CD4-positive, alpha-beta T cell (primary cell): ENCODE measurements around the gene METTL25. TPM values are rescaled to one million over a fixed set of nuclear protein-coding genes. Genes with fewer than 3 reads are reported as not detected.
A peak's percentile ranks its signal among the peaks of the same experiment; 100 is the strongest.

Source experiments
- ATAC-seq: fragments of 200-7000 bp; cut with Tn5 transposase; one replicate; pipeline ENCODE4 v1.10.0; 2022; ENCODE audit warnings: mild to moderate bottlenecking; ENCODE audit not compliant: poor library complexity
- CTCF ChIA-PET: fragments of 350-600 bp; sonication (Branson Sonifier 250); formaldehyde crosslinking; loops from one replicate; lab custom pipeline; 2021; ENCODE audit warnings: antibody characterized with exemption, inconsistent platforms; lab: Charles Lee
- POLR2A ChIA-PET: fragments of 350-600 bp; sonication (Branson Sonifier 250); formaldehyde crosslinking; loops from one replicate; lab custom pipeline; 2021; ENCODE audit warnings: antibody characterized with exemption, inconsistent platforms; lab: Charles Lee
- DNase-seq, 14 experiments: peaks; one replicate each; pipeline ENCODE4 v3.0.0-alpha.2; 2013 to 2020; ENCODE audit warnings: mixed read lengths in 2 of 14
- H3K27ac ChIP-seq, 2 donors: one replicate each; pipeline versions ENCODE4 v1.5.1 to v1.7.0; 2013; ENCODE audit warnings: low read length in 2 of 2, low read depth in 1 of 2, mild to moderate bottlenecking in 1 of 2
- H3K27me3 ChIP-seq, 2 experiments: 1 replicate in 1 of 2; 2 replicates in 1 of 2; pipeline versions ENCODE4 v1.6.1 to v1.7.0; 2013; ENCODE audit warnings: low read length in 2 of 2, control low read depth in 1 of 2, mild to moderate bottlenecking in 1 of 2, moderate library complexity in 1 of 2; ENCODE audit not compliant: insufficient read depth in 2 of 2, control insufficient read depth in 1 of 2
- H3K36me3 ChIP-seq: one replicate; pipeline ENCODE4 v1.6.1; 2013; ENCODE audit warnings: low read length, control low read depth; ENCODE audit not compliant: insufficient read depth
- H3K4me1 ChIP-seq: one replicate; pipeline ENCODE4 v1.6.1; 2013; ENCODE audit warnings: low read length, control low read depth; ENCODE audit not compliant: insufficient read depth
- H3K4me3 ChIP-seq: one replicate; pipeline ENCODE4 v1.5.1; 2013; ENCODE audit warnings: mild to moderate bottlenecking, low read length, moderate library complexity
- H3K9me3 ChIP-seq, 2 experiments: 1 replicate in 1 of 2; 2 replicates in 1 of 2; pipeline versions ENCODE4 v1.6.1 to v1.7.0; 2013; ENCODE audit warnings: low read length in 2 of 2, mild to moderate bottlenecking in 2 of 2, control low read depth in 1 of 2, moderate library complexity in 1 of 2; ENCODE audit not compliant: control insufficient read depth in 1 of 2, insufficient read depth in 1 of 2
- H3K27ac Mint-ChIP-seq: one replicate; pipeline ENCODE4 v1.8.0; 2020; ENCODE audit warnings: mixed read lengths
- H3K27me3 Mint-ChIP-seq: one replicate; pipeline ENCODE4 v1.8.0; 2021; ENCODE audit warnings: mixed read lengths
- H3K36me3 Mint-ChIP-seq: one replicate; pipeline ENCODE4 v1.8.0; 2021; ENCODE audit warnings: low read depth, mixed read lengths
- H3K4me1 Mint-ChIP-seq: one replicate; pipeline ENCODE4 v1.8.0; 2021; ENCODE audit warnings: low read depth, mixed read lengths
- H3K4me3 Mint-ChIP-seq: one replicate; pipeline ENCODE4 v1.8.0; 2020; ENCODE audit warnings: mild to moderate bottlenecking, mixed read lengths
- H3K9me3 Mint-ChIP-seq: one replicate; pipeline ENCODE4 v1.8.0; 2020; ENCODE audit warnings: mixed read lengths
- intact Hi-C, 2 experiments: fragments of 100-400 bp; cut with DNase I in 1 of 2; cut with micrococcal nuclease in 1 of 2; formaldehyde crosslinking; loops; one replicate each; pipeline versions ENCODE4 v1.15.1 to v1.9.0; 2023 to 2025; cut with DNase I, micrococcal nuclease
- total RNA-seq, 174 experiments: library from RNA in 2 of 174; stranded (reverse) in 2 of 174; gene quantifications; one replicate each; pipeline ENCODE4 v1.2.3 and lab custom pipeline; 2021 to 2026
- TF ChIP-seq, protein P1 (sequence below): fragments of 200-600 bp; IDR thresholded peaks from one replicate; pipeline ENCODE4 v1.8.0; 2022; ENCODE audit warnings: antibody characterized with exemption, mild to moderate bottlenecking

The METTL25 gene
- total RNA-seq, 2 experiments from 2014 or later, result 12.4 to 12.6 TPM

DNA sequence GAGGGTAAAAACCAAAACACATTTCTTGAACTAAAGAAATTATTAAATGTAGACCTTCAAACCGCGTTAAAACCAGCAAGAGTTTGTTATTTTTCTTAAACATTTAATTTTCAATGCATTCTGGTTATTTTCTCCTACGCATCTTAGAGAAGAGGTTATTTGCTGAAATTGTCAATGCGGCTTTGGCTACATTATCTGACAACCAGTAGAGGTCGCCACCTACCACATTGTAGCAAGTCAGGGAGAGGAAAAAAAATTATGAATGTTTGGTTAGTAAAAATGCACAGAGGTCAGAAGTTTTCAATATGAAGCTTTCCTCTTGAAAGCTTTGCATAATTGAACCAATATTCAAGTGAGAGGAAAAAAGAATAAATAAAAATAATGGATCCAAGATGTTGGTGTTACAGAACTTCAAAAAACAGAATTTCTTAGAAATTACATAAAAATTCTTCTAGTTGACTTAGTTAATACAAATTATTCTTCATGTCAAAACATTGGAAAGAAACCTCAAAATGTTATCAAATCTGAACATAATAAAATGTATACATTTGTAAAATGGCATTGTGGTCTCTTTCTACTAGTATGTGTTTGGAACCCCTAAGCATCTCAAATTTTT, 168.9 kb downstream of the METTL25 start:
- Mint-ChIP-seq H3K27ac (no peak overlapping the region), H3K27me3 (peaks cover 4% of the 10 kb centered on the region), H3K4me1 (no peaks in the 10 kb centered on the region), H3K4me3 (no peak overlapping the region), H3K9me3 (no peaks in the 10 kb centered on the region), H3K36me3 (no peaks in the 10 kb centered on the region)
- Histone ChIP-seq H3K9me3 (no peaks in the 10 kb centered on the region), H3K4me1 (no peaks in the 10 kb centered on the region), H3K27ac (no peak overlapping the region), H3K36me3 (no peaks in the 10 kb centered on the region), H3K27me3 (peaks cover 0 to 4% of the 10 kb centered on the region in 2 experiments), H3K4me3 (no peak overlapping the region)
- CTCF ChIA-PET, result no interaction called here
- TF ChIP-seq, protein P1, sequence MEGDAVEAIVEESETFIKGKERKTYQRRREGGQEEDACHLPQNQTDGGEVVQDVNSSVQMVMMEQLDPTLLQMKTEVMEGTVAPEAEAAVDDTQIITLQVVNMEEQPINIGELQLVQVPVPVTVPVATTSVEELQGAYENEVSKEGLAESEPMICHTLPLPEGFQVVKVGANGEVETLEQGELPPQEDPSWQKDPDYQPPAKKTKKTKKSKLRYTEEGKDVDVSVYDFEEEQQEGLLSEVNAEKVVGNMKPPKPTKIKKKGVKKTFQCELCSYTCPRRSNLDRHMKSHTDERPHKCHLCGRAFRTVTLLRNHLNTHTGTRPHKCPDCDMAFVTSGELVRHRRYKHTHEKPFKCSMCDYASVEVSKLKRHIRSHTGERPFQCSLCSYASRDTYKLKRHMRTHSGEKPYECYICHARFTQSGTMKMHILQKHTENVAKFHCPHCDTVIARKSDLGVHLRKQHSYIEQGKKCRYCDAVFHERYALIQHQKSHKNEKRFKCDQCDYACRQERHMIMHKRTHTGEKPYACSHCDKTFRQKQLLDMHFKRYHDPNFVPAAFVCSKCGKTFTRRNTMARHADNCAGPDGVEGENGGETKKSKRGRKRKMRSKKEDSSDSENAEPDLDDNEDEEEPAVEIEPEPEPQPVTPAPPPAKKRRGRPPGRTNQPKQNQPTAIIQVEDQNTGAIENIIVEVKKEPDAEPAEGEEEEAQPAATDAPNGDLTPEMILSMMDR, result peak; percentile 63
- peak in 4 of 14 experiments; percentile 10 to 45 (median 40) for DNase-seq
- intact Hi-C loops, result no loop called here
- POLR2A ChIA-PET, result no interaction called here
- no peak for ATAC-seq

Other genes starting within 250 kb of the METTL25 start
- 100 to 1,000 TPM; 186 to 204 TPM for gene CCDC59, start 142 bp upstream of the METTL25 start, total RNA-seq